Dermis microvascular lymphatic vessel endothelial cell (primary cell): ENCODE data around the gene YY1. TPM values are rescaled to one million over a fixed set of nuclear protein-coding genes. Genes with fewer than 3 reads are reported as not detected.
"Not testable (repeated sequence)": the region's sequence is repeated elsewhere in the genome, so short reads cannot be mapped to it uniquely, and the experiment has no call there.

Experiments
- DNase-seq, 2 donors: peaks; one replicate each; pipeline versions ENCODE4 v3.0.0 to v3.0.0-alpha.2; 2010; ENCODE audit warnings: low read depth in 2 of 2
- total RNA-seq: library from RNA; depleted of rRNA; stranded (reverse); fragments of >200 nt; gene quantifications from 2 replicates; pipeline ENCODE4 v1.2.1, GENCODE V29; 2014

YY1 gene
- total RNA-seq, 1 donor from 2014 or later = 37.7 TPM

- DNase-seq = peak in 1 of 2 donors; percentile 63
Measured at GRCh38 chr14:100213956-100214769, 24.8 kb upstream of the YY1 start.

- DNase-seq = no peak
Measured at GRCh38 chr14:100214770-100215083, 24.2 kb upstream of the YY1 start.

- no peak for DNase-seq
Measured at GRCh38 chr14:100215330-100215885, 23.5 kb upstream of the YY1 start.

- DNase-seq = no peak
Measured at GRCh38 chr14:100219126-100219785, 19.7 kb upstream of the YY1 start.

- DNase-seq = peak in 1 of 2 donors; percentile 50
Measured at GRCh38 chr14:100221533-100222223, 17.3 kb upstream of the YY1 start.

GRCh38 chr14:100222224-100223093 is 16.5 kb upstream of the YY1 start:
- no peak for DNase-seq

- DNase-seq = no peak
Measured at GRCh38 chr14:100223332-100224201, 15.4 kb upstream of the YY1 start.

GRCh38 chr14:100224229-100224866 is 14.6 kb upstream of the YY1 start:
- no peak for DNase-seq

GRCh38 chr14:100225169-100225568 is 13.8 kb upstream of the YY1 start:
- no peak for DNase-seq

GRCh38 chr14:100230361-100230760 is 8.6 kb upstream of the YY1 start:
- DNase-seq = no peak

- no peak for DNase-seq
Measured at GRCh38 chr14:100234511-100234910, 4.4 kb upstream of the YY1 start.

- DNase-seq = not testable (repeated sequence)
Measured at GRCh38 chr14:100236271-100236818, 2.6 kb upstream of the YY1 start.

GRCh38 chr14:100236881-100237280 is 2.1 kb upstream of the YY1 start:
- DNase-seq = no peak

- DNase-seq = peak in 1 of 2 donors; percentile 53
Measured at GRCh38 chr14:100237735-100238418, 1.1 kb upstream of the YY1 start.

- DNase-seq = no peak
Measured at GRCh38 chr14:100239211-100239839, 381 bp downstream of the YY1 start.

- peak in 1 of 2 donors; percentile 94 for DNase-seq
Measured at GRCh38 chr14:100239840-100240667, 1.1 kb downstream of the YY1 start.

GRCh38 chr14:100240668-100241032 is 1.7 kb downstream of the YY1 start:
- peak in 1 of 2 donors; percentile 81 for DNase-seq
